DND-41 (cell line): ENCODE results near the gene LAMC1.

ENCODE experiments used
- ATAC-seq: fragments of 200-7000 bp; cut with Tn5 transposase; 3 replicates; pipeline ENCODE4 v1.9.1; 2021; ENCODE audit warnings: low read depth; ENCODE audit not compliant: insufficient read depth
- DNase-seq: peaks from one replicate; pipeline ENCODE4 v3.0.0-alpha.2; 2020
- H2AFZ ChIP-seq: 2 replicates; pipeline ENCODE4 v1.6.0; 2012; ENCODE audit warnings: low read depth, low read length
- H3K27ac ChIP-seq: 2 replicates; pipeline ENCODE4 v1.5.1; 2012; ENCODE audit warnings: low read length, inconsistent platforms
- H3K27me3 ChIP-seq: fragments of 200-600 bp; sonication (generic); 2 replicates; pipeline ENCODE4 v1.6.0; 2012; ENCODE audit warnings: low read length, mild to moderate bottlenecking, inconsistent platforms; ENCODE audit not compliant: insufficient read depth, poor library complexity
- H3K36me3 ChIP-seq: 2 replicates; pipeline ENCODE4 v1.5.1; 2012; ENCODE audit warnings: low read length, inconsistent platforms; ENCODE audit not compliant: insufficient read depth
- H3K4me1 ChIP-seq: 2 replicates; pipeline ENCODE4 v1.5.1; 2012; ENCODE audit warnings: mild to moderate bottlenecking, low read length; ENCODE audit not compliant: insufficient read depth
- H3K4me2 ChIP-seq: 2 replicates; pipeline ENCODE4 v1.6.0; 2012; ENCODE audit warnings: mild to moderate bottlenecking, moderate library complexity, low read length, inconsistent platforms; ENCODE audit not compliant: insufficient read depth
- H3K4me3 ChIP-seq, 2 experiments: fragments of 200-600 bp in 1 of 2; shearing (Covaris generic) in 1 of 2; 2 replicates each; pipeline ENCODE4 v1.5.1; 2012 to 2016; ENCODE audit warnings: inconsistent platforms in 2 of 2, low read length in 2 of 2, mild to moderate bottlenecking in 2 of 2, low read depth in 1 of 2, moderate library complexity in 1 of 2
- H3K79me2 ChIP-seq: 2 replicates; pipeline ENCODE4 v1.6.0; 2012; ENCODE audit warnings: low read length, inconsistent platforms; ENCODE audit not compliant: insufficient read depth
- H3K9ac ChIP-seq: 2 replicates; pipeline ENCODE4 v1.6.0; 2012; ENCODE audit warnings: low read depth, mild to moderate bottlenecking, inconsistent platforms, low read length, moderate library complexity
- H3K9me3 ChIP-seq: 2 replicates; pipeline ENCODE4 v1.5.1; 2012; ENCODE audit warnings: low read length, moderate library complexity, mild to moderate bottlenecking, inconsistent platforms; ENCODE audit not compliant: insufficient read depth, severe bottlenecking
- H4K20me1 ChIP-seq: 2 replicates; pipeline ENCODE4 v1.6.0; 2012; ENCODE audit warnings: low read length; ENCODE audit not compliant: insufficient read depth
- EZH2 ChIP-seq: IDR thresholded peaks from 3 replicates; pipeline ENCODE4 v1.6.1; 2012; ENCODE audit warnings: borderline replicate concordance, low read depth, mild to moderate bottlenecking, moderate library complexity, low read length, inconsistent platforms; ENCODE audit not compliant: severe bottlenecking
- TF ChIP-seq, protein P1 (sequence below): IDR thresholded peaks from 2 replicates; pipeline ENCODE4 v1.5.1; 2012; ENCODE audit warnings: borderline replicate concordance, low read length, moderate library complexity, mild to moderate bottlenecking; ENCODE audit not compliant: poor library complexity, severe bottlenecking; ENCODE audit errors: extremely low read depth

Gene LAMC1

DNA sequence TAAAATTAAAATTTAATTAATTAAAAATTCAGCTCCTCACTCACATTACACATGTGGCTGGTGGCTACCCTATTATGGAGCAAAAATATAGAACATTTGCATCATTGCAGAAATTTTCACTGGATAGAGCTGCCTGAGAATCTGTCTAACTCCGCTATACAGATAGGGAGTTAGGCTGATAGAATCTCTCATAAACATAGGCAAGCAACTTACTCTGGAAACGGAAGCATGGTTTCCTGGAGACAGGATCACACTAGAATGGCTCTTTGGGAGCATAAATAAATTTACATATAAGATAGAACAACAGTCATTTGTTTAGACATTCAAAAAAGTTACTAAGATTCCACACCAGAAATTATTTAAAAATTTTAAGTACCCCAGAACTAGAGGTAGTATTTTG is 150.6 kb downstream of the LAMC1 start:
- no peak for ATAC-seq
- no peak for TF ChIP-seq EZH2
- TF ChIP-seq, protein P1, sequence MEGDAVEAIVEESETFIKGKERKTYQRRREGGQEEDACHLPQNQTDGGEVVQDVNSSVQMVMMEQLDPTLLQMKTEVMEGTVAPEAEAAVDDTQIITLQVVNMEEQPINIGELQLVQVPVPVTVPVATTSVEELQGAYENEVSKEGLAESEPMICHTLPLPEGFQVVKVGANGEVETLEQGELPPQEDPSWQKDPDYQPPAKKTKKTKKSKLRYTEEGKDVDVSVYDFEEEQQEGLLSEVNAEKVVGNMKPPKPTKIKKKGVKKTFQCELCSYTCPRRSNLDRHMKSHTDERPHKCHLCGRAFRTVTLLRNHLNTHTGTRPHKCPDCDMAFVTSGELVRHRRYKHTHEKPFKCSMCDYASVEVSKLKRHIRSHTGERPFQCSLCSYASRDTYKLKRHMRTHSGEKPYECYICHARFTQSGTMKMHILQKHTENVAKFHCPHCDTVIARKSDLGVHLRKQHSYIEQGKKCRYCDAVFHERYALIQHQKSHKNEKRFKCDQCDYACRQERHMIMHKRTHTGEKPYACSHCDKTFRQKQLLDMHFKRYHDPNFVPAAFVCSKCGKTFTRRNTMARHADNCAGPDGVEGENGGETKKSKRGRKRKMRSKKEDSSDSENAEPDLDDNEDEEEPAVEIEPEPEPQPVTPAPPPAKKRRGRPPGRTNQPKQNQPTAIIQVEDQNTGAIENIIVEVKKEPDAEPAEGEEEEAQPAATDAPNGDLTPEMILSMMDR = no peak
- Histone ChIP-seq H3K4me2 (no peak overlapping the region), H3K79me2 (no peaks in the 10 kb centered on the region), H2AFZ (no peak overlapping the region), H4K20me1 (no peaks in the 10 kb centered on the region), H3K27me3 (no peaks in the 10 kb centered on the region), H3K9ac (no peak overlapping the region), H3K36me3 (no peaks in the 10 kb centered on the region), H3K9me3 (no peaks in the 10 kb centered on the region), H3K27ac (no peak overlapping the region), H3K4me1 (no peaks in the 10 kb centered on the region), H3K4me3 (no peak overlapping the region)
- no peak for DNase-seq

DNA sequence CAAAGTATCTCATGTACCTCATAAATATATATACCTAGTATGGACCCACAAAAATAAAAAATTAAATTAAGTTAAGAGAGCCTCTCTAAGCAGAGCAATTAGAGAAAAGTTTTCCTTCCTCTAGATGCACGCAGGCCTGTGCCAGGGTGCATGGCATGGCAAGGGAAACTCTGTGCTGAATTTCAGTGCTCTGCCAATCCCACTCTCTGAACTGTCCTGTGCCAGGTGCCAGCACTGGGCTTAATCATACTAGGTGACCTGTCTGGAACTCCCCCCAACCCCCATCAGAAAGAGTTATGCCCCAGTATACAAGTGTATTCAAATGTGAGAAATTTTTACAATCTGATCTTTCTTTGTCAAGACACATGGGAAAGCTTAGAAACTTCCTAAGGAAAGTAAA is 152.4 kb downstream of the LAMC1 start:
- H3K4me2 ChIP-seq = no peak overlapping the region
- H4K20me1 ChIP-seq = no peaks in the 10 kb centered on the region
- no peaks in the 10 kb centered on the region for H3K79me2 ChIP-seq
- no peaks in the 10 kb centered on the region for H3K4me1 ChIP-seq
- ATAC-seq = no peak
- H3K9ac ChIP-seq = no peak overlapping the region
- H3K36me3 ChIP-seq = no peaks in the 10 kb centered on the region
- no peaks in the 10 kb centered on the region for H3K27me3 ChIP-seq
- TF ChIP-seq, protein P1 = no peak
- no peak for TF ChIP-seq EZH2
- no peak overlapping the region for H2AFZ ChIP-seq
- H3K4me3 ChIP-seq = no peak overlapping the region
- no peak overlapping the region for H3K27ac ChIP-seq
- no peaks in the 10 kb centered on the region for H3K9me3 ChIP-seq
- DNase-seq = no peak

DNA sequence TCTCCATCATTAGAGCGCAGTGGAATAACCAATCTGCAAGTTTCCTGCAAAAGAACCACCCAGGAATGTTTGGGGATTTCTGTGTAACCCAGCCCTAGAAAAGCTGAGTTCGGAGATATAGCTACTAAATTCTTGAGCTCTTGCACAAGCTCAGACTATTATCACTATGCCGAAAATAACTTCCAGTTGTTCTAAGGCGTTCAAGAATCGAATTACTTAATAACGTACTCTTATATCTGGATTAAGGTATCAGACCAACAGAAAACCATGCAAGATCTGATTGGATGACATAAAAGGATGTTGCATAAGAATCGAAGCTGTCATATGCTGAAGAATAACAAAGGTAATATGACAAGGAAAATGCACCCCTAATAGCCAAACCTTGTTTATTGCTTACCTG is 155.3 kb downstream of the LAMC1 start:
- Histone ChIP-seq H3K36me3 (no peaks in the 10 kb centered on the region), H3K4me1 (no peaks in the 10 kb centered on the region), H3K27ac (no peak overlapping the region), H3K79me2 (no peaks in the 10 kb centered on the region), H3K4me3 (no peak overlapping the region), H3K27me3 (no peaks in the 10 kb centered on the region), H3K4me2 (no peak overlapping the region), H4K20me1 (no peaks in the 10 kb centered on the region), H2AFZ (no peak overlapping the region), H3K9me3 (no peaks in the 10 kb centered on the region), H3K9ac (no peak overlapping the region)
- no peak for DNase-seq
- no peak for TF ChIP-seq EZH2
- TF ChIP-seq, protein P1 = no peak
- no peak for ATAC-seq

DNA sequence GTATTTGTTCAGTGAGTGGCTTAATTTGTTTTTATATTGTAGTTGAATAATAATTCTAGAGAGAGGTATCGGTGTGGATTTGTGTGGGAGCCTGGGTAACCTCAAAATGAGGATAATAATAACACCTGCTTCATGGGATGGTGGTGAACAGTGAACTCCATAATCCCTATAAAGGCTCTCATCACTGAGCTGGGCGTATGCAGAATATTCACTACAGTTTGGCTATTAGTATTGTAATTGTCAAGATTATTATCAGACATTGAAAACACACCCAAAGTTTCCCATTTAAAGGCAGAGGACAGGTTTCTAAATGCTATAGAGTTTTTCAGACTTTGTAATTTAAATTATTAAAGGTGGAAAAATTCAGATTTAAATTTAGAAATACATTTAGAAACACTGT is 155.8 kb downstream of the LAMC1 start:
- H4K20me1 ChIP-seq = no peaks in the 10 kb centered on the region
- no peak overlapping the region for H3K4me2 ChIP-seq

More for the DNA sequence above, 155.8 kb downstream of the LAMC1 start:
- no peak for ATAC-seq
- Histone ChIP-seq H3K36me3 (no peaks in the 10 kb centered on the region), H3K79me2 (no peaks in the 10 kb centered on the region), H3K9ac (no peak overlapping the region), H3K27ac (no peak overlapping the region), H3K4me3 (no peak overlapping the region), H3K4me1 (no peaks in the 10 kb centered on the region), H3K9me3 (no peaks in the 10 kb centered on the region), H2AFZ (no peak overlapping the region), H3K27me3 (no peaks in the 10 kb centered on the region)
- no peak for DNase-seq
- no peak for TF ChIP-seq EZH2
- TF ChIP-seq, protein P1 = no peak
